M059J (cell line): ENCODE results near the gene LGMN. TPM values are rescaled to one million over a fixed set of nuclear protein-coding genes. Genes with fewer than 3 reads are reported as not detected.
"Not testable (repeated sequence)": the region's sequence is repeated elsewhere in the genome, so short reads cannot be mapped to it uniquely, and the experiment has no call there.

Experiments
- DNase-seq: peaks from one replicate; pipeline ENCODE4 v3.0.0-alpha.2; 2012; ENCODE audit warnings: low read depth
- total RNA-seq: library from RNA; depleted of rRNA; stranded (reverse); fragments of >200 nt; shearing (Covaris generic); gene quantifications from 2 replicates; pipeline ENCODE4 v1.2.3, GENCODE V29; 2014

LGMN gene
- total RNA-seq, 1 experiment from 2014 or later = 62.0 TPM

DNA sequence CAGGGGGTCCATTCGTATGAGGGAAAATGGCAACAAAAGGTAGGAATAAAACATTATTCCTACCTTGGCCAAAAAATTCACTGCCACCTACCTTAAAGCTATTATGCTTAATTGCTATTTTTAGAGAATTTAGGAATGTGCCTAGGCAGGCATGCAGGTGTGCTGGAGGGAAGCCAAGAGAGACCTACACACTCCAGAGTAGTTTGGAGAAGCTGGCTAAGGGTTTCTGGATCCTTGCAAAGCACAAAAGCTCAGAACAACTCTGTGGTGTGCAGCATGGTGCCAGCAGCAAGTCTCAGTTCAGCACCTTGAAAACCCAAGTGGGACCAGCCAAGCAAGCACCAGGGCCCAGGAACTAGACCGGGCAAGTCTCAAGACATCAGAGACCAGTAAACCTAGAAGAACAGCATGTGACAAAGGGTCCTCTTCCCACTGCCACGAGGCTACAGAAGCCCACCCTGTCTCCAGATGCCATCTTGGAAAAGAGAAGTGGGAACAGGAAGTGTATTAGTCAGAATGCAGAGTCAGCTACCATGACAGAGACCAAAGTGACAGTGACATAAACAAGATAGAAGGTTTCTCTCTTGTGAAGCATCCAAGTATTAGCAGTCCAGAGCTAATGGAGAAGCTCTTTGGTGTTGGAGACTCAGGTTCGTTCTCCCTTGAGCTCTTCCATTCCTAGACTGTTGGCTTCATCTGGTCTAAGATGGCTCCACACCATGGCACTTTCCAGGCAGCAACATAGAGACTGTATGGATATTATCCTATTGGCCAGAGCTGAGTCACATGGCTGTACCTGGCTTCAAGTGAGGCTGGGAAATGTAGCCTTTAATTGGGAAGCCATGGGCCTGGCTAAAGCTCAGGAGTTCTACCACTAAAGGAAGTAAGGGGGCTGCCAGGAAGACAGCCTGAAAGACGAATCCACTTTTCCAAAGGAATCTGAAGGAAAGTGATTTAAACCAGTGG, 15.5 kb upstream of the LGMN start:
- DNase-seq = not testable (repeated sequence)

DNA sequence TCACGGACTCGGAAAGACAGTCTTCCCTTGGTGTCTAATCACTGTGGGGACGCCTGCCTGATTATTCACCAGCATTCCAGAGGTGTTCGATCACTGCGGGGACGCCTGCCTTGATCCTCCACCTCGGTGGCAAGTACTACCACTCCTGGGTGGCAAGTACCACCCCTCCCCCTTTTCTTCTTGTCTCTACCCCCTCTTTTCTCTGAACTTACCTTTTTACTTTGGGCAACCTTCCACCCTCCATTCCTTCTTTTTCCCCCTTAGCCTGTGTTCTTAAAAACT, 12.0 kb upstream of the LGMN start:
- DNase-seq = peak; percentile 34

DNA sequence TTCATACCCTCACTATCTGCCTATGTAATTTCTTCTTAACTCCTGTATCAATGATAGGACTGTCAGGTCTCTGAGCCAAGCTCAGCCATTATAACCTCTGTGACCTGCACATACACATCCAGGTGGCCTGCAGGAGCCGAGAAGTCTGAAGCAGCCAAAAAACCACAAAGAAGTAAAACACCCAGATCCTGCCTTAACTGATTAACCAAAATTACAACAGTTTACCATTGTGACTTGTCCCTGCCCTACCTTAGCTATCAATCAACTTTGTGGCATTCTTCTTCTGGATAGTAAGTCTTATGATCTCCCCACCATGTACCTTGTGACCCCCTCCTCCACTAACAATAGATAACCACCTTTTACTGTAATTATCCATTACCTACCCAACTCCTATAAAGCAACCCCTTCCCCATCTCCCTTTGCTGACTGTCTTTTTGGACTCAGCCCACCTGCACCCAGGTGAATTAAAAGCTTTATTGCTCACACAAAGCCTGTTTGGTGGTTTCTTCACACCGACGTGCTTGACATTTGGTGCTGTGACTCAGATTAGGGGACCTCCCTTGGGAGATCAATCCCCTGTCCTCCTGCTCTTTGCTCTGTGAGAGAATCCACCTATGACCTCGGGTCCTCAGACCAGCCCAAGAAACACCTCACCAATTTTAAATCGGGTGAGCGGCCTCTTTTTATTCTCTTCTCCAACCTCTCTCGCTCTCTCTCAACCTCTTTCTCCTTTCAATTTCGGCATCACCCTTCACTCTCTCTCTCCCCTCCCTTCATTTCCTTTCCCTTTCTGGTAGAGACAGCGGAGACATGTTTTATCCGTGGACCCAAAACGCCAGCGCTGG, 11.5 kb upstream of the LGMN start:
- no peak for DNase-seq

DNA sequence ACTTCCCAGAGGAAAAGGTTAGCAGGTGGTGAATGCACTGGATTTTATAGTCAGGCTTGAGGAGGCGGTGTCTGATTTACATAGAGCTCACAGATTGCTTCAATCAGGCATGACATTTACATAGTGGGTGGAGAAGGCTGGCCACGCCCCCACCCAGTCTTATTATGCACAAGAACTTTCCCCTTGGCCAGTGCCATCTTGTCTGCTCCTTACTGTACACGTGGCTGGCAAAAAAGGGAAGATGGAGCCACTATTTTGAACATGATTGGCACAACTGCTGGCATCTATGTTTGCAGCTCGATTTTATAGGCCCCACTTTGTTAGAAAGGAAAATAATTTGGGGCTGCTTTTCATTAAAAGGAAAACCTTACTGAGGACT, 10.9 kb upstream of the LGMN start:
- peak; percentile 52 for DNase-seq

DNA sequence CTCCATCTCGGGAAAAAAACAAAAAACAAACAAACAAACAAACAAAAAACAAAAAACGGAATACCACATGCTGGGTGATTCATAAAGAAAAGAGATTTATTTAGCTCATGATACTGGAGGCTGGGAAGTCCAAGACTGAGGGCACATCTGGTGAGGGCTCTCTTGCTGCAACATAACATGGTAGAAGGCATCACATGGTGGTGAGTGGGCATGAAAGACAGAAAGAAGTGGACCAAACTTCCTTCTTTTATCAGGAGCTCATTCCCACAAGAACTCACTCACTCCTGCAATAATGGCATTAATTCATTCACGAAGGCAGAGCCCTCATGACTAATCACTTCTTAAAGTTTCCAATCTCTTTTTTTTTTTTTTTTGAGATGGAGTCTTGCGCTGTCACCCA, 8.0 kb upstream of the LGMN start:
- no peak for DNase-seq

DNA sequence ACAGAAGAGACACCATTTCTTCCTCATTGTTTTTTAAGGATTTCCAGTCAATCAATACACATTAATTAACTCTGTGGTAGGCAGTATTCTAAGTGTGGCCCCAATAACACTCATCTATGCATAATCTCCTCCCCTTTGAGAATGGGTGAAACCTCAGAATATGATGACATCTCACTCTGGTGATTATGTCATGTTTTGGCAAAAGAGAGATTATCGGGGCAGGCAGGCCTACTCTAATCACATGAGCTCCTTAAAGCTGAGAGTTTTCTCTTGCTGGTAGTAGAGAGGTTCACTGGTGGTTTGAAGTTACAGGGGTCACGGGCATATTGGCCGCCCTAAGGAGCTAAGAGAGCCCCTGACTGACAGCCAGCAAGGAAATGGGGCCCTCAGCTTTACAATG, 7.1 kb upstream of the LGMN start:
- no peak for DNase-seq

DNA sequence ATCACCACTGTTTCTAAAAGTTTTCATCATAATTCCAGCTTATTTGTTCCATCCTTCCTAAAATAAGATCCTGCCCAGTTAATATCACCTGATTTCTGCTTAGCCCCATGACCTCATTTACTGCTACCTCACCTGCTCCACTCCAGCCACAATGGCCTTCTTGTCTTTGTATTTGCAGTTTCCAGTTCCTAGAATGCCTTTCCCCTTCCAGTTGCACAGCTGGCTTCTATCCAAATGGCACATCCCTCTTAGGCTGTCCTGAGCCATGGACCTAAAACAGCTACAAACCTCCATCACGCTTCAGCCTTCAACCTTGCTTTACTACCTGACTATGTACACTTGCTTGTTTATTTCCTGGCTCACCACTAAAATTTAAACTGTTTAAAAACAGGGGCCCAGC, 6.5 kb upstream of the LGMN start:
- no peak for DNase-seq

DNA sequence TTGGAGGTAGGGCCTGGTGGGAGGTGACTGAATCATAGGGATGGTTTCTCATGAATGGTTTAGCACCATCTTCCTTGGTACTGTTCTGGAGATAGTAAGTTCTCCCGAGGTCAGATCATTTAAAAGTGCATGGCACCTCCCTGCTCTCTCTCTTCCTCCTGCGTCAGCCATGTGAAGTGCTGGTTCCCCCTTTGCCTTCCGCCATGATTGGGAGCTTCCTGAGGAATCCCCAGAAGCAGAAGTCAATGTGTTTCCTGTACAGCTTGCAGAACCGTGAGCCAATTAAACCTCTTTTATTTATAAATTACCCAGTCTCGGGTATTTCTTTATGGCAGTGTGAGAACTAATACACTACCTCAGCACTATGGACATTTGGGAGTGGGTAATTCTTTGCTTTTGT, 4.8 kb upstream of the LGMN start:
- DNase-seq = no peak

DNA sequence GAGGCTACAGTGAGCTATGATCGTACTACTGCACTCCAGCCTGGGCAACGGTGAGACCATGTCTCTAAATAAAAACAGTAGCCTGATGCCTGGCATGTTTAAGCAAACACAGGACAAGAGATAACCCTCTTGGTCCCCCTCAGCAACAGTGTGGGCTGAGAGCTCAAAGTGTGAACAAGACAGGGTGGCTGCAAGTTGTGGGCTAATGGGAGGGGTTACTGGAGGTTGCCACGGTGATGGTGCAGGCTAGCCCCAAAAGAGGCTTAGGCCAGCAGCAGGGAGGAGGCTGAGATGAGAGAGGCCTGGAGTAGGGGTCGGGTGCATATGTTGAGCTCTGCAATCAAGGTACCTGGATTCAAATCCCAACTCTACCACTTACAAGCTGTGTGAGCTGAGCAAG, 3.4 kb upstream of the LGMN start:
- no peak for DNase-seq

DNA sequence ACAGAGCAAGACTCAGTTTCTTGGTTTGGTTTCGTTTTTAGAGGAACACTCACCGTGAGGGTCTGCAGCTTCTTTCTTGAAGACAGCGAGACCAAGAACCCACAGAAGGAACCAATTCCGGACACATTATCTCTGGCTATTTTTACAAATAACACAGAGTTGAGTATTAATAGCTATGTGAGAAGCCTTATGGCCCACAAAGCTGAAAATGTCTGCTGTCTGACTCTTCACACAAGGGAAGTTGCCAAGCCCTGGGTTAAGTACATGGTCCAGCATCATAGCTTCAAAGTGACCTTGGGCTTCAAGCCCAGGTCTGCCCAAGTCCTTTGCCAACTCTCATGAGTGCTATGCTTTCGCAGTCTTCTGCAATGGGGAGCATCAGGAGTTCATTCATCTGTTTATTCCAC, 2.6 kb upstream of the LGMN start:
- DNase-seq = no peak

DNA sequence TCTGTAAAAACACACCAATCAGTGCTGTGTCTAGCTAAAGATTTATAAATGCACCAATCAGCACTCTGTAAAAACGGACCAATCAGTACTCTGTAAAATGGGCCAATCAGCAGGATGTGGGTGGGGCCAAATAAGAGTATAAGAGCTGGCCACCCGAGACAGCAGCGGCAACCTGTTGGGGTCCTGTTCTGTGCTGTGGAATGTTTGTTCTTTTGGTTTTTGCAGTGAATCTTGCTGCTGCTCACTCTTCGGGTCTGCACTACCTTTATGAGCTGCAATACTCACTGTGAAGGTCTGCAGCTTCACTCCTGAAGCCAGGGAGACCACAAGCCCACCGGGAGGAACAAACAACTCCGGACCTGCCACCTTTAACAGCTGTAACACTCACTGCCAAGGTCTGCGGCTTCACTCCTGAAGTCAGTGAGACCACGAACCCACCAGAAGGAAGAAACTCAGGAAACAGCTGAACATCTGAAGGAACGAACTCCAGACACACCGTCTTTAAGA, 1.8 kb upstream of the LGMN start:
- DNase-seq = not testable (repeated sequence)

DNA sequence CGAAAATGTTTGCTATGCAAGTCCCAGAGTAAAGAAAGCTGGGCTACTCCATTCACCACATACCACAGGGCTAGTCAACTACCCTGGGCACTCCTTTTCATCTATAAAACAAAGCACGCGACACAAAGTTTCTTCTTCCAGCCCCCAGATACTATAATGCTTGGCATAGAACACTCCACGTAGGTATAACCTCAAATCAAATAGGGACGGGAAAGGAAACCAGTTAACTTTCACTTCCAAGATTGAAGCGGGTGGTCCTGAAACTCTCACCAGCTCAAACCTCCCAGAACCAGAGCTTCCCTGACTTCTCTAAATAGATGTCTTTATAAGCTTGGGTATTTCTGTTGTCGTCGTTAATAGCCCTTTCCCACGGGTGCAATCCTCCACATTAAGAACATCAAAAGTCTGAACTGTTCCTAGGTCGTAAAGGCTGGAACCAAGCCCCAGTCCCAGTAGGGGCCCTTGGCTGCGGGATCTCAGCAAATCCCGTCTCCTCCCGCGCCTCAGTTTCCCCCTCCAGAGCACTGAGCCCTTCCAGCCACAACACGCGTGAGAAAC, 647 bp downstream of the LGMN start:
- DNase-seq = peak; percentile 27

DNA sequence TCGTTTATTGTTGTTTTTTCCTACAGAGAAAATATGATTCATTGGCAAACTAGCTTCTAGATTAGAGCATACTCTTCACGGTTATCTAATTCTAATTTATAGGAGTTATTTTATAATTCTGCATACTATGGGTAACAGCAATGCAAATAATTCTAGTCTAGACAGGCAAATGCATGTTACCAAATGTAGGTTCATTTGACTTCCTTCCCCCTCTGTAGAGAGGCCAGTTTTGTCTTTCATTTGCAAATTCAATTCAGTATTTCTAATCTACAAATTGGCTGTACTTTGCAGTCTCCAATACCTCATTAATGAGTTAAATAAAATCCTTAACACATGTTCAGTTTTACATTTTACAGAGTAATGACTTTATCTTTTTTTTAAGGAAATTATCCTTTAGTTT, 4.2 kb downstream of the LGMN start:
- no peak for DNase-seq

DNA sequence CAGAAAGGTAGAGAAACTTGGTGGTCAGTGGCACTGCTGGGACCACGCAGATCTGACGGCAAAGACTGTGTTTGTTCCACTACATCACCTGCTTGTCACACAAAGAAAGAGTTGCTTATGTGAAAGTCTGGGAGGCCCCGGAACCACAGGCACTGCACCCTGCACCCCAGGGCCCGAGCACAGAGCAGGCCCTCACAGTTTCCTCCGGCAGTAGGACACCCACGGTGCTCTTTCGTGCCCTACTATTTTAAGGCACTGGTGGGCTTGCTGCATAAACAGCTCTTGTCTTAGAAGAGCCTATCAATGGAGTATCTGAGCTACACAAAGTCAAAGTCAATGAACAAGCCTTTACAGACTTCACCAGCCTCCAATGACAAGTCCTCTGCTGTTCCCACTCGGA, 8.0 kb downstream of the LGMN start:
- DNase-seq = no peak

DNA sequence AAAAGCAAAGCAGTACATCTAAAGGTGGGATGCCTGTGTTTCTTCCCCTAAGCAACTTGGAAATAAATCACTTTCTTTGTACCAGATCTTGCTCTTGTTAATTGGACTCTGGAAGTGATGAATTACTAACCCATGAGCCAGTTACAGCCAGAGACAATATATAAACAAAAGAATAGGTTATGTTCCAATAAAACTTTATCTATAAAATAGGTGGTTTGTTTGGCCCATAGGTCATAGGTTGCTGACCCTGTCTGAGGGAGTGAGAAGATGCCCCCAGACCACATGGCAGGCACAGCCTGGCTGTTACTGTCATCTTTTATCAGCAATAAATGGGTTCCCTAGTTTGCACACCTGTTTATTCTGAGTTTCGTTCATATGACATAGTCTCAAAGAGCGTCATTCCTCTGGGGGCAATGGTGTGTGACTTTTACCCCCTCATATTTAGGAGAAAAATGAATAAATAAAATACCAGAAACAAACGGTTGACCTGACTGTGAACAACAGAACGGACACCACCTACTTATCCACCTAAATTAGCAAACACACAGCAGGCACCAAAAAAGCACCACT, 10.7 kb downstream of the LGMN start:
- no peak for DNase-seq

DNA sequence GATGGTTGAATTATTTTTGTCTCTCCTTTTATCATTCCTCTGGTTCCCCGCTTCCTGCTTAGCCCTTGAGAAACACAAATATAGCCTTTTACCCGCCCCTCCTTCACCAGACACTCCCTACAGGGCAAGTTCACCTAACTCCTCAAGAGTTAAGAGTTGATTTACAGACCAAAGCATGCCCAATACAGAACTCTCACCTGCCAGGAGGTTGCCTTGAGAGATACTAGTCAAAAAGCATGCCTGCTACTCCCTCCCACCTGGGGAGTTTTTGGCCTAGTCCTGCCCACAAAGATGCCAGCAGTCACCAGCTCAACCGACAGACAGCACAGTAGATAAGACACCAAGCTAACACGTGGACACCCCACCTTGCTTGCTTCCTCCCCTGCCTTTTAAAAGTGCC, 11.2 kb downstream of the LGMN start:
- DNase-seq = no peak

DNA sequence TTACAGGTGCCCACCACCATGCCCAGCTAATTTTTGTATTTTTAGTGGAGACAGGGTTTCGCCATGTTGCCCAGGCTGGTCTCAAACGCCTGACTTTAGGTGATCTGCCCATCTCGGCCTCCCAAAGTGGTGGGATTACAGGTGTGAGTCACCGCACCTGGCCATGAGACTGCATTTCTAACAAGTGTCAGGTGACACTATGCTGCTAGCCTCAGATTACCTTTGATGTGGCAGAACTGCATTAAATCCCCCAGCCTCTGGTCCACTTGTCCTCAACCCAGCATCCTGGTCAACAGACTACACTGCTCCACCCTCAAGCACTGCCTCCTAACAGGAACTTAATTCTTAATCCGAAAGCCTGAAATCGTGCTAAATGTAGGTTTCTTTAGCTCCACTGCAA, 13.1 kb downstream of the LGMN start:
- no peak for DNase-seq

DNA sequence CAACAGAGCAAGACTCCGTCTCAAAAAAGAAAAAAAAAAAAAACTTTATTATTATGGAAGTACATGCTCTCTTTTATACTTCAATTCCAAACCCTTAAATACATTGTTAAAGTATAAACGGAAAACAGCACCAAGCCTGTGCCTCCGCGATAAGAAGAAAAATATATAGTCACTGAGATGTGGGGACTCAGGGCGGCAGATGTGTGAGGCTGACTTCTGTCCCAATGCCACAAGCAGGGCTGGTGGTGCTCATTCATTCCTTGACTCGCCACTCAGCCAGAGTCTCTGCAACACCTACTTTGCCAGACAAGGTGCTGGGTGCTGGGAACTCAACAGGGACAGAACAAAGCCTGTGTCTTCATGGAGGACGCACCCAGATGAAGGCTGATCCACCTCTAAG, 13.8 kb downstream of the LGMN start:
- no peak for DNase-seq

DNA sequence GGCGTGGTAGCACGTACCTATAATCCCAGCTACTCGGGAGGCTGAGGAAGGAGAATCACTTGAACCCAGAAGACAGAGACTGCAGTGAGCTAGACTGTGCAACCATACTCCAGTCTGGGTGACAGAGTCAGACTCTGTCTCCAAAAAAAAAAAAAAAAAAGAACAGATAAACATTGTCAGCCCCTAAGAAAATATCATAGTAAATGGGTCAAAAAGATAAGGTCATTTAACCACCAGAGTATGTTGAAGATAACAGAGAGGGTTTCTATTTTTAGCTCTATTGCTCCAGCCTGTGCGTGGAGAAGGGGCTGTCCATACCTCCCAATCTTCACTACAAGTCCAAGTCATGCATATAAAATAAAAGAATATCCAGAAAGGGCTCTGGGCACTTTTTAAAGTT, 15.4 kb downstream of the LGMN start:
- DNase-seq = no peak

DNA sequence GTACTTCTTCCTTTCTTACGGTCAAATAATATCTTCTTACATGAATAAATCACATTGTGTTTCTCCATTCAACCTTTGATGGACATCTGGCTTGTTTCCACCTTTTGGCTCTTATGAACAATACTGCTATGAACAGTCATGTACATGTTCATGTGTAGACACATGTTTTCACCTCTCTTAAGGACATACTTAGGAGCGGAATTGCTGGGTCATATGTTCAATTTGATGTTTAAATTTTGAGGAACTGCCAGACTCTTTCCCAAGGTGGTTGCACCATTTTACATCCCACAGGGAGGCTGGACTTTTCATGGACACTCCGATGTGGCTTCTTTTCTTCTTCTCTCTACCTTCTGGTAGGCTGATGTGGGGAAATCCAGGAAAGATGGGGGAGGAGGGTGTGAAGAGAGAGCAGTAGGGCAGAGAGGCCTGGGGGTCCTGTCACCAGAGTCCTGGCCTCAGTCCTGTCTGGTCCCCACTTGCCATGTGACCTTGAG, 16.8 kb downstream of the LGMN start:
- no peak for DNase-seq

DNA sequence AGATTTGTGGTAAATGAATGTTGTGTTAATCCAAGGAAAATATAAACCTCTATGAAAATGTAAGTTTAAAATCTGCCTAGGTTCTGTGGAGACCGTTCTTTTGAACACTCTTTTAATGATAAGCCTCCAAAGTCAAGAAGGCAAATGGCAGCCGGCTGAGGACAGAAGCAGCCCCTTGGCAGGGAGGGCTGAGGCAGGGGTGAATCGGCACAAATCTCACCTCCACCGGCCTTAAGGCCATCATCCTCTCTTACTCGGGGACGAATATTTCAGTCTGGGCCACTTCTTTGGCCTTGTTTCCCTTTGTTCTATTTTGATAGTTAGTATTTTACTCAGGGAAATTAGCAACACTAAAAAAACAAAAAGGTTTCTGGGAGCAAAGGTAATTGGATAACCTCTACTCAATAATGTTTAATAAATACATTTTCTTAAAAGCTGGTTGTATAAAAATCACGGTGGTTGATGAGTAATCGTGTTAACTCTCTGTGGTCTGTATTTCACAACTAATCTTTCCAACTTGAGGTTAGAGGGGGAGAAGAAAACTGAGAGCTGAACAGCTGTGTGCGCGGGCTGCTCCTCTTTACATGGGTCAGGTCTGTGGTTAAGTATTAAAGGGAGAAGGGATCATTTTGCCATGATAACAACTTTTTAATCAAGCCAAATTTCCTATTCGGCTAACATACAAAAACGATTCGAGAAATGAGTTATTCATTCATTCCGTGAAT, 18.6 kb downstream of the LGMN start:
- DNase-seq = peak; percentile 85
